GM21447 (cell line): ENCODE data around the gene CASZ1.

Experiments
- ATAC-seq: cut with Tn5 transposase; IDR thresholded peaks from one replicate; pipeline ENCODE4 v1.9.1; 2021; ENCODE audit not compliant: unreplicated experiment

CASZ1 gene

DNA sequence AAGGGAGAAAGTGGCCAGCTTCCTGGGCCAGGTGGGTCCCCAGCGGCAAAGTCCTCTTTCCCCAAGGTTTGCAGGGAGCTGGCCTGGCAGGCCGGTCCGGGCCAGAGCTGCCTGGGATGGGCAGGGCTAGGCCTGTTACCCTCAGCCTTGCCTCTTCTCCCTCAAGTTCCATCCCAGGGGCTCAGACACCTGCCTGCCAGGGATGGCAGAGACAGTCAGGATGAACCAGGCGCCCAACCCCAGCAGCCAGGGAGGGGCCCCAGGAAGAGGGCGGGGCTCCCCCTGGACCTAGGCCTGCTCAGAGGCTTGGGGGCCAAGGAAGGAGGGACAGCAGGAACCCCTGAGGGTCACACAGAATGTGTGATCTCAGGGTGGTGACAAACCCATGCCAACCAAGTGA is 120.6 kb downstream of the CASZ1 start:
- ATAC-seq: no peak

DNA sequence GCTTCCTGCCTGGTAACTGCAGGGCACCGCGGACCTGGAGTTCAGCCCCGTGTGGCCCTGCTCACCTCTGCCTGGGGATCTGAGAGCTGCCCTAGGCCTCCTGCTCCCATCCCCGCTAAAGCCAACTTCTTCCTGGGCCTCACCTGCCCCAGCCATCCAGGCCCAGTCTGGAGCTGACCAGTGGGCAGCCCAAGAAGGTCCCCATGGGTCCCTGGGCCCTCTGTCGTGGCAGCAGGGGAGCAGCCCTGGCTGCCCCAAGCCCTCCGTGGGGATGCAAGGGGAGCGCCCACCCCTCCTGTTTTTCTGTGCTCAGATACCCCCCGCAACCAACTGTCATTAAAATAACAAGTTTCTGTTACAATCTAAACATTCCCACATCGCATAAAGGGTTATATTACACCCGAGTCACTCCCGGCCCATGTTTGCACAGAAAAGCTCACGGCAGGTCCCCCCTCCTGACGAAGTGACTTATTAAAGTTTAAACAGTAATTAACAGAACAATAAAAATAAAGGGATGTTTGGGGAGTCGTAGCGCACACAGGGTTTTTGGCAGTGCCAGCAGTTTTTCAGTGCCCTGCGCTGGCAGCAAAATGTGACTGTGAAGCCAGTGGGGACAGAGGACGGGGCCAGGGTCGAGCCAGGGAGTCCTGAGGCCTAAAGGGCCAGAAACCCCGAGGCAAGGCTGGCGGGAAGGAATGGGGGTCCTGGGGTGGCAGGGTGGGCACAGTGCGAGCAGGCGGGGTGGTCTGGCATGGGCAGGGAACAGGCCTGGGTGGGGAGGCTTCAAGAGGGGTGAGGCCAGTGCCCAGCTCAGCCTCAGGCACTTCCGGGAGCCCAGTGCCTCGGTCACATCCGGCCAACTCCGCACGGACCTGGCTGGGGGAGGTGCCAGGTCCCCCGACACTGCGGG is 121.5 kb downstream of the CASZ1 start:
- ATAC-seq: no peak

DNA sequence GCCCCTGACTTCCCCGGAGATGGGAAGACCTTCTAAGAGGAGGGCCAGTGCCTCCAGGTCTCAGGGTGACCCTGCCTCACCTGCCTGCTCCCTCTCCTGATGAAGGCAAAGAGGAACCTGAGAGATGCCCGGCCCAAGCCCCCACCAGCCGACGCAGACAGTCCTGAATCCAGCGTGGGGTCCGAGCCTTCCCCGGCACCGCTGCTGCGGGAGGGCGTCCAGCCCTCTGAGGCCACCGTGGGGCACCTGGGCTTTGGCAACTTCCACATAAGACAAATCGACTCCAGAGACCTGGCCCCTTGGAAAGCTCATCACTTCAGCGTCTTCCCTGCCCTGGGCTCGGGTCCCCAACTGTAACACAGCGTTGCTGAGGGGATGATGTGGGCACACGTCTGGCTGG is 122.2 kb downstream of the CASZ1 start:
- no peak for ATAC-seq

DNA sequence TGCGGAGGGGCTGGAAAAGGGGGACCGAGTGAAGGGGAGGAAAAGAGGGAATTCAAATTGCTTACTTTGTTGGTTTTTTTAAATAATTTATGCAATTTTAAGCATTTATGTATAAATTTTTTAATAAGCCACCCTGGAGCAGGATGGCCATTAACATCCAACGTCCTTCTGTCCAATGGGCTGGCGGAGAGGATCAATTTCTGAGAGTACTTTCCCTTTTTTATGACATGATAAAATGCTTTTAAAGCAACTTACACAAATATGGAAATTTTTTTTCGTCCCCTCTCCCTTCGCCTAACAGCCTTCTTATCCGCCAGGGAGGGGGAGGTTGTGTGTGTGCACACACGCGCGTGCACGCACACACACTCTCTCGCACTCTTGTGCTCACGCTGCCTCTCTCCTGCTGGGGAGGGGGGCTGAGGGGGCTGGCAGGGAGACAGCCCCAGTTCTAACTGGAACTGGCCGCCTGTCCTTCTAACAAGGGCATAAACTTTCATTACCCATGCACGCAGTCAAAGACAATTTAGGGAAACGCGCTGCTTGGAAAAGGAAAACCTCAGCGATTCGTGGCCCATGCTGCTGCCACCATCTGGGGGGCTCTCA is 123.2 kb downstream of the CASZ1 start:
- no peak for ATAC-seq

DNA sequence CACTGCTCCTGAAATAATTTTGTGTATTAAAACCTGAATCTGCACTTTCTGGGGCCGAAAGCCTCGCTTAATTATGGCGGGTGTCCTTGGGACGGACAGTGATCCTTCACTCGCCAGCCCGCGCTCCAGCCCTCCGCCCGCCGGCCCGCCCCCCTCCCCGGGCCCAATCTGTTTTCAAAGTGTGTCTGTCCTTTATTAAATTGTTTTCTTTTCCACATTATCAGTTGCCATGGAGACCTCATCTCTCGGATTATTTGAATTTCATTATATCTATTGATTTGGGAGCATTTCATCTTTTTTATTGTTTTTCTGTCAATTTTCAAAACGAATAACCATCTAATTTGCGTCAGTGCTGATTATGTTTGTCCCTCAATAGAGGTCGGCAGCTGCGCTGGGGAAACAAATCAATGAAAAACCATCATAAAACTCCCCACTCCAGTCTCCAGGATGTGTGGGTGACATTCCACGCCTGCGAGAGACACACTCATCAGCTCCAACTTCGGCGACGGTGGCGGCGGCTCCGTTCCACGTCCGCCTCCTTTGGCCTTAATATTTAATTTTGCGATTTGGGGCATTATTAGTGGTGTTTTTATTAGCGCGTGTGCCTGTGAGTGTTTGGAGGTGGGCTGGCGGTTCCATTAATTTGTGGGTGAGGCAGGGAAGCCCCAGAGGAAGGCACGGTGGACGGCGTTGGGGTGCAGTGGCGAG is 123.9 kb downstream of the CASZ1 start:
- ATAC-seq: no peak

DNA sequence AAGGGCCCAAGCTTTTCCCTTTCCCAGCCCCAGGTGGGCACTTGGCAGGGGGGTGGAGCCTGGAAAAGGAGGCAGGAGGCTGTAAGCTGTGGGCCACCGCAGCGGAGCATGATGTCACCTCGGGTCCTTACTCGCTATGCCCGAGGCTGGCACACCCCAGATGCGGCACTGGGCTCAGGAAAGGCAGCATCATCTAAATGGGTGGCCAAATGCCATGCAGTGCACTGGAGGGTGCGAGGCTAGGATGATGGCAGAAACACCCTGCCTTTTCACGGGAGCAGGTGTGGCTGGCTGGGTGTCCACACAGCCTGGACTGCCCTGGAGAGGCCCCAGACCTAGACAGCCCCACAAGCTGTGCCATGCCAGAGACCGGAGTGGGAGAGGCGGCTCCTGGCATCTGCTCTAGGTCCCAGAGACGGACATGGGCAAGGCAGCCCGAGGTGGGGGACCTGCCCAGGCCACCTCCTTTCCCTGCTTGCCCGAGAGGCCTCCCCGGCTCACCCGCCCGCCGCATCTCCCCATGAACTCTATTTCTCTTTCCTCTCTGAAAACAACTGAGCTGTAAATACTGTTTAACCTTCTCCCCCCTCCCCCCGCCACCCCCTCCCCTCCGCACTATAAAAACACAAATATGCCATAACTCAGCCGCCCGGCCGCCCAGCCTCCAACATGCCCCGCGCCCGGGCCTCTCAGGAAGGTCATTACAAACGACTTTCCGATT is 124.7 kb downstream of the CASZ1 start:
- ATAC-seq: no peak

DNA sequence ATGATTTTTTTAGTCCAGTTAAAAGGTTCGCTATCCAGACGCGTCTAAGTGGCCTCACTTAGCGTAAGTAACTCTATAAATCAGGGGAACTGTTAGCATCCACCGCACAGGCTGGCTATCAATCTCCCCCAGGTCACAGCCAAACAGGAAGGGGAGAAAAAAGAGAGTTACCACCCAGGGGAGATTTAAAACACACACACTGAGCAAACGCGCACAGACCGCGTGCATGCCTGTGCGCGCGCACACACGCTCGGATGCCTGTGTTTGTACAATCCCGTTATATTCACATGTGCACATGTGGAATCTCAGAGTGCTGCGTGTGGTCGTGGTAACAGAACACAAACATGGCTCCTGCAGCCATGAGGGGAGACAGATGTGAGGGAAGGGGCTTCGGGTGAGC is 125.4 kb downstream of the CASZ1 start:
- no peak for ATAC-seq

DNA sequence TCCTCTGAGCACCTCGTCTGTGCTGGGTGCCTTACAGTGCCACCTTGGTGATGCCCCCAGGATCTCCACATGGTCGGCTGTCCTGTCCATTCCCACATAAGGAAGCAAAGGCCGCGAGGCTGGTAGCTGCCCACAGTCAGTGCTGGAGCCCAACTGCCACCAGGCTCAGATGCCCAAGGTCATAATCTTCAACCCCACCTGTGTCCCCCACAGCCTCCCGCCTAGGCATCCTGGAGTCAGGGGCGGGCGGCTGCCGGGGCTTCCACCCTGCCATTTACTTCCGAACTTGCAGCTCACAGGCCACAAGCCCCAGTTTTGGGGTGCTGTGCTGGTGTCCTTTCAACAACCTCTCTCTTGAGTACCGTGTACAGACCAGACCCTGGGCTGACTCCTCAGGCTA is 126.3 kb downstream of the CASZ1 start:
- no peak for ATAC-seq

DNA sequence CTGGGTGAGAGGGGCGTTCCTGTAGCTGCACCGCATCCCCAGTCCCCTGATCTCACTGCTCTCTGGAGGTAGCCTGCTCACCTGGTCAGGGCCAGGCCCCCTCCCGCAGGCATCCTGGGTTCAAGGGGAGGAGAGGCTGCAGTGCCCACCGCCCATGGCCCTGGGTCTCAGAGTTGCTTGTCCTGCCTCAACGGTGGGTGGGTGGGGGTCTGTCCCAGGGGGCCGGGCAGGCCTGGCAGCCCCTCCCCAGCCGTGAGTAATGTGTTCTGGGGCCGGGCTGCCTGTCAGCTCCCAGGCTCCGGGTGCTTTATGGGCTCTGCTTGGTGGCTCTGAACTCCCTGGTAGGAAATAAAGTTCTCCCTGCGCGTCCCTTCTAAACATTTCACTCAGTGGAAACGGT is 126.9 kb downstream of the CASZ1 start:
- no peak for ATAC-seq

DNA sequence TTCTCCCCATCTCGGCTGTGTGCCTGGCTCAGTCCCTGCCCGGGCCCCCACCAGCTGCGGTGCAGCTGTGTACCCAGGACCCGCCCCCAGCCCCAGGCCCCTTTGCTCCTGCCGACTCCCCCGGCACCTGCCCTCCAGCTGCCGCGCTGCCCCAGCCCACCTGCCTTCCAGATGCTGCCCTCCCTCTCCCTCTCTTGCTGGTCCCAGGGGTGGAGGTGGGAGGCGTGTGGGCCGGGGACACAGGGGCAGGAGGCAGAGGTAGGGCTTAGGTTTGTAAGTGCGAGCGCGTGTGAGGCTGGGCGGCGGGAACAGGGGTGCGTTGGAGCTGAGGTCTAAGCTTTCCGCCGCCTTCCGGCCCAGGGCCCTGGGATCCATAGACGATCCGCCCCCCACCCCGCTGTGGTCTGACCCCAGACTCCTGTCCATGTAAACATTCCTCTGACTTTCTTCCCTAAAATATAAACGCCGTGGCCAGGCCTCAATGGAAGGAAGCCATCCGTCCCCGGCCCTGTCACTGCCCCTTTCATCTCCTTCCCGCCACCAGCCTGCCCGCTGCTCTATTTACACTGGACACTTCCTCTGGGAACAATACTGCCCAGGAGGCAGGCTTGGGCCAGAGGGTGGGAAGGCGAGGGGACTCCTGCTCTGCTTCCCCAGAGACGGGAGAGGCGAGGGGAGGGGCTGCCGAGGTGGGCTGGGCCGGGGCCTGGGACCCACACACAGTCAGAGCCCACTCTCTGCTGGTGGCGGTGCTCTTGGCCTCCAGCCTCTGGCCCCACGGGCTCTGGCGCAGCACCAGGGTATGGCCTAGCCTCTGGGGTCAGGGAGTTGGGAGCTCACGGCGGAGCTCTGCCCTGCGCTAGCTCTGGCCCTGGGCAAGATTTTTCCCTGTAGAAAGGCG is 128.3 kb downstream of the CASZ1 start:
- ATAC-seq: no peak

DNA sequence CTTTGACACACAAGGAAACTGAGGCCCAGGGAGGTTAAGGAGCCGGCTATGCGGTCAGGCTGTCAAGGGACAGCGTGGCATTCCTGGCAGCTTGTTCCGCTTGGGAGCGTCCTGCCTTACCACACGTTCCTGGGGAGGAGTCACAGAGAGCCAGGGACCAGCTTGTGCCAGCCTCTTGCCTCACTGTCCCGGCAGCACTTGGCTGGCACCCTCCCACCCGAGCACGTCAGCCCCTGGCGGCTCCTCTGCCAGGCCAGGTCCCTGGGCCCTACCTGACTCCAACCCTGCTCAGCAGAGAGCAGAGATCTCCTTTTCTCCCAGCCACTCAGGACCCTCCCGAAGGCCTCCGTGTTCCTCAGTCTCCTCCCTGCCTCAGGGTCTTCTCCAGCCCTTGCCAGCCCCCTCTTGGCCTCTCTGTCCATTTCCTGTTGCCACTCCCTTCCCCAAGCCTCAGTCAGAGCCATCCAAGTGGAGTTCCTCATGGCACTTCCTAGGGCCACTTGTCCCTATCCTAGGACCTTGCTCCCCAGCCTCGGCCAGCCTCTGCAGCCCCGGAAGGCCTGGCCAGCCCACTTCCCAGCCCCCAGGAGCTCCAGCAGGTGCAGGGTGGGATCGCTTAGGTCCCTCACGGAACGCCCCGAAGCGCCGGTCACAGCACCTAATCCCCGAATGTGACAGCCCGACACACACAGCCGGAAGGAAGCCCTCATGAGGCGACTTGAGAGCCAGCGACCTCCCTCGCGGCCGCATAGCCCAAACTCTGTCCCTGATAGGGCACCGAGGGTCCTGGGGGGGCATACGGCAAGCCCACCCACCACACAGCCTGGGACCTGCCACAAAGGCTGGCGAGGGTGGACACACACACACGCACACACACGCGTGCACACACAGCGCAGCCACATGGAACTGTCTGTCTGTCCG is 130.3 kb downstream of the CASZ1 start:
- no peak for ATAC-seq

DNA sequence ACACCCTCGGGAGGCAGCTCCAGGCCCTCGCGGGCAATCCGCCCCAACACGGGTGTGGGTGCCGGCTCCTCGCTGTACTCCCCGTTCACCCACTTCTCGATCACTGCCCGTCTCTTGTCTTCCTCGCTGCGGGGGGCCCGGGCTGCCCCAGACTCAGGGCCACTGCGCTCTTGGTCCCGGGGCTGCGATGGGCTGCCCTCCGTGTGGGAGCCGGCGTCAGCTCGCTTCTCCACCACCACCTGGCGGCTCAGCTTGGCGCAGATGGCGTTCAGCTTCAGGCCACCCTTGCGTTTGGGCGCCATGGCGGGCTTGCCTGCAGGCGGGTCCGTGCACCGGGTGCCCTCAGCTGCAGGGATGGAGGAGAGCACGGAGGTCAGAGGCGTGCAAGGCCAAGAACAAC is 131.2 kb downstream of the CASZ1 start:
- no peak for ATAC-seq

DNA sequence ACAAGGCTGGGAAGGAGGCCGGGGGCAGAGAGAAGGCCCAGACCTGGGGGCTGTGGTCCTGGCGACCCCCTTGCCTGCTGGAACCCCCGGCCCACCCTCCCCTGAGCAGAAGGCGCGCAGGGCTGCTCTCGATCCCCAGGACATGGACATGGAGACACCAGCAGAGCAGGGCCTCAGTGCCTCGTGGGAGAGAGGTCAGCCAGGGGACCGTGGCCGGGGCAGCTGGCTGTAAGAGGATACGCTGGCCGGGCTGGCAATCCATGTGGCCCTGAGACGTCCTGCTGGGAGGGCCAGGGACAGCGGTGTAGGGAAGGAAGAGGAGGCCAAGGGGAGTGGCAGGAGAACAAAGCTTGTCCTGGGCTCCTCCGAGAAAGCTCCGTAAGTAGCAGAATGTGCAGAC is 132.2 kb downstream of the CASZ1 start:
- ATAC-seq: no peak

DNA sequence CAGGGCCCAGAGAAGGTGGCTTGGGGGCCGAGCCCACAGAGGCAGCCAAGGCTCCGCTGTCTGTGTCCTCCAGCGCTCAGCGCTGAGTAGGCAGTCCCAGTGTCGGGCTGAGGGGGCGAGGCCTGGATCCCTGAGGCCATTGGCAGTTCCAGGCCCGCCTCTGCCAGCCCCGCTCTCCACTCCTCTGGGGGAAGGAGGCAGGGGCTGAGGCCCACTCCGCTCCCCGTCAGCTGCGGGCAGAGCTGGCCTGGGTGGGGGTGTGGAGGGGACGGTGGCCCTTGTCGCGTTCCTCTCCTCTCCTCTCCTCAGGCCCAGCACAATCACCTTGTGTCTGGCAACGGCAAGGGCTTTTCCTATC is 132.8 kb downstream of the CASZ1 start:
- ATAC-seq: no peak

DNA sequence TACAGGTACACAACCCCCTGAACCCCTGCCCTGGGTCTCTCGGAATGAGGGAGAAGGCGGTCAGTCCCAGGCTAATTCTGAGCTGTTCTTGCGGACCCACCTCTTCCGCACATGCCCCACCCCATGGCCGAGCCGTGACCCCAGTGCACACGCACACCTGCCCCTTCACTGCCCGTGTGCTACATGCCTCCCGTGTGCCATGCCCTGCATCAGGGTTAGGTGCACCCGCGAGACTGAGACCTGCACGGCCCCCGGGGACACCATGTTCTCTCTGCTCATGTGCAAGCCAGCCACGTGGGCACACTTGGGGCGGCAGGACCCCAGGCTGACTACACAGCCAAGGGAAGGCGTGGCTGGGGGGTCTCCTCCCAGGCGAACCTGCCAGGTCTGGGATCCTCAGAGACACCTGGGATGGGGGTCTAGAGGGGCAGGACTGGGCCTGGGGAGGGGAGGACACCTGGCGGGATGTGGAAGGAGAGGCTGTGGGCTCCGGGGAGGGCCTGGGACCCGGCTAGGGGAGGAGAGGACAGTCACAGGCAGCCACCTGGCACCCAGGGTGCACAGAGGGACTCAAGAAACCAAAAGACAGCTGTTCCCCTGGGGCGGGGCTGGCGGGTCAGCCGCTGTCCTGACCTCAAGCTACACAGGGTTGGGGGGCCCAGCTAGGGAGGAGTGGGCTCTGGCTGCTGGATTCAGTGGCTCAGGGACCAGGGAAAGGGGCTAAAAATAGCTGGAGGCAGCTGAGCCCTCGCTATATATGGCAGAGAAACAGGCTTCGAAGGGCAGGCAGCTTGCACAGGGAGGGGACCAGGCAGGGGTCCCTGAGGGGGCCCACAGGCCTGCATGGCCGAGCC is 133.4 kb downstream of the CASZ1 start:
- no peak for ATAC-seq

DNA sequence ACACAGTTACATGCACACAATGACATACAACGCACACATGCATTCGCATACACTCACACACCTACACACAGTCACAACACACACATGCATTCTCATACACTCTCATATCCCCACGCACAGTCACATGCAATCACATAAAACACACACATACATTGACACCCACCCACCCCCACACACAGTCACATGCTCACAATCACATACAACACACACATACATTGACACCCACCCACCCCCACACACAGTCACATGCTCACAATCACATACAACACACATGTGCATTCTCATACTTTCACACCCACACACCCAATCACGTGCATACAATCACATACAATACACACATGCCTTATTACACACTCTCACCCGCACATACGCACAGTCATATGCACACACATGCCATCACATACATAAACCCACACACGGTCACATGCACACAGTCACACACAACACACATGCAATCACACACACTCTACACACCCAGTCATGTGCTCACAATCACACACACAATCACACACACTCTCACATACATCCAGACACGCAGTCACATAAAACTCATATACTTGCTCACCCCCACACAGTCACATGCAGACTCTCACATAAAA is 134.3 kb downstream of the CASZ1 start:
- ATAC-seq: no peak

DNA sequence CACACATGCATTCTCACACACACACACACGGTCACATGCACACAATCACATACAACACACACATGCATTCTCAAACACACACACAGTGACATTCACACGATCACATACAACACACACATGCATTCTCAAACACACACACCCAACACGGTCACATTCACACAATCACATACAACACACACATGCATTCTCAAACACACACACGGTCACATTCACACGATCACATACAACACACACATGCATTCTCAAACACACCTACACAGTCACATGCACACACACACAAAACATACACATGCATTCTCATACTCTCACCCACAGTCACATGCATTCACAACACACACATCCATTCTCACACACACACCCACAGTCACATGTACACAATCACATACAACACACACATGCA is 135.0 kb downstream of the CASZ1 start:
- no peak for ATAC-seq
